ENCODE measurements around the gene RPH3AL.

- no peak for TF ChIP-seq ARNTL (CRISPR knock-in tag; IDR thresholded peaks at IDR 0.05; ENCODE audit: borderline replicate concordance, low read depth)
- TF ChIP-seq PATZ1 (CRISPR knock-in tag; IDR thresholded peaks at IDR 0.05; ENCODE audit: borderline replicate concordance): no peak
- no peak for TF ChIP-seq TCF4 (CRISPR knock-in tag; IDR thresholded peaks at IDR 0.05; ENCODE audit: borderline replicate concordance)
- TF ChIP-seq ZFP30 (CRISPR knock-in tag; IDR thresholded peaks at IDR 0.05): no peak
- TF ChIP-seq ZNF565 (CRISPR knock-in tag; conservative IDR thresholded peaks at IDR 0.05; ENCODE audit: low read depth): no peak
- TF ChIP-seq POU6F1 (CRISPR knock-in tag; IDR thresholded peaks at IDR 0.05; ENCODE audit: borderline replicate concordance, low read depth): no peak
Observed at GRCh38 chr17:292531-293382, 59.9 kb downstream of the RPH3AL start.
